Stimulated activated CD8-positive, alpha-beta memory T cell treated with anti-CD3 and anti-CD28 coated beads, Interleukin-12 subunit alpha, Interleukin-12 subunit beta, amount 100 ng/mL, for 24 hours (primary cell): ENCODE results near the gene B3GALT5.

Source experiments
- DNase-seq: peaks from one replicate; pipeline ENCODE4 v3.0.0-alpha.2; 2020; ENCODE audit errors: extremely low read depth

The B3GALT5 gene

GRCh38 chr21:39645331-39645730 is 32.6 kb downstream of the B3GALT5 start:
- DNase-seq = no peak

GRCh38 chr21:39647476-39647875 is 34.7 kb downstream of the B3GALT5 start:
- no peak for DNase-seq

- DNase-seq = no peak
Observed at GRCh38 chr21:39648879-39649278, 36.1 kb downstream of the B3GALT5 start.

- no peak for DNase-seq
Observed at GRCh38 chr21:39649526-39649925, 36.8 kb downstream of the B3GALT5 start.

- no peak for DNase-seq
Observed at GRCh38 chr21:39650306-39650705, 37.6 kb downstream of the B3GALT5 start.

- no peak for DNase-seq
Observed at GRCh38 chr21:39650801-39651200, 38.1 kb downstream of the B3GALT5 start.

GRCh38 chr21:39651206-39651605 is 38.5 kb downstream of the B3GALT5 start:
- no peak for DNase-seq

GRCh38 chr21:39654951-39655350 is 42.2 kb downstream of the B3GALT5 start:
- DNase-seq = no peak

- no peak for DNase-seq
Observed at GRCh38 chr21:39655589-39655988, 42.8 kb downstream of the B3GALT5 start.

GRCh38 chr21:39656209-39656608 is 43.5 kb downstream of the B3GALT5 start:
- DNase-seq = no peak

- DNase-seq = no peak
Observed at GRCh38 chr21:39657091-39657689, 44.5 kb downstream of the B3GALT5 start.

GRCh38 chr21:39658066-39658465 is 45.3 kb downstream of the B3GALT5 start:
- DNase-seq = no peak

GRCh38 chr21:39659070-39659815 is 46.5 kb downstream of the B3GALT5 start:
- DNase-seq = no peak

GRCh38 chr21:39660191-39660980 is 47.6 kb downstream of the B3GALT5 start:
- no peak for DNase-seq

- DNase-seq = no peak
Observed at GRCh38 chr21:39661121-39661520, 48.4 kb downstream of the B3GALT5 start.

- DNase-seq = no peak
Observed at GRCh38 chr21:39661740-39662139, 49.0 kb downstream of the B3GALT5 start.

- DNase-seq = no peak
Observed at GRCh38 chr21:39662411-39662953, 49.7 kb downstream of the B3GALT5 start.

- DNase-seq = no peak
Observed at GRCh38 chr21:39663066-39663465, 50.3 kb downstream of the B3GALT5 start.

- DNase-seq = no peak
Observed at GRCh38 chr21:39663742-39664492, 51.2 kb downstream of the B3GALT5 start.

GRCh38 chr21:39664586-39664985 is 51.8 kb downstream of the B3GALT5 start:
- no peak for DNase-seq

- no peak for DNase-seq
Observed at GRCh38 chr21:39666026-39666425, 53.3 kb downstream of the B3GALT5 start.
